Measurements from ENCODE around the gene PRKCB.

DNA sequence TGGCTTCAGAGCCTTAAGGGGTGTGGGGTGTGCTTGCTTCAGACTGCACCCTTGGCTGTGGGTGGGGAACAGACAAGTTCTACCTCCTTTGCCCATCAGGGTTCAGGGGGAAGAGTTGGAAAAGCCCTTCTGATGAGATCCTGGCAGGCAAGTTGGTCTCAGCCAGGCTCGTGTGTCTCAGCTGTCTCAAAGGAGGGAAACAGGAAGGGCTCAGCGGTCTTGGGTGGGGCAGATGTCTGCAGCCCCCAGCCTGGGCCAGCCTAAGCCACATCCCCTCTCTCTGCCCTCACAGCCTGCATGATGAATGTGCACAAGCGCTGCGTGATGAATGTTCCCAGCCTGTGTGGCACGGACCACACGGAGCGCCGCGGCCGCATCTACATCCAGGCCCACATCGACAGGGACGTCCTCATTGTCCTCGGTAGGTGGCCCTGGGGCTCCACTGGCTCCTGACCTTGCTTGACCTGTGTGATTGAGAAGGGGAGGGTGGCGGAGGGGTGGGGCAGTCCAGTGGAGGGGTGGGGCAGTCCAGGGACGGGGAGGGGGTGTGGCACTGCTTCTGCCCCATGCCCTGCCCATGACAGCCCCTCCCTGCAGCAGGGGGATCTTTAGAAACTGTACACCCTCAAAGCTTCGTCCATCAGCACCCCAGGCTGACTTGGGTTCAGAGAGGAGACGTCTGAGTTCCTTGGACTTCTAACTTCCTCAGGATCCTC, 199.5 kb downstream of the PRKCB start:
- TF ChIP-seq, protein P1, sequence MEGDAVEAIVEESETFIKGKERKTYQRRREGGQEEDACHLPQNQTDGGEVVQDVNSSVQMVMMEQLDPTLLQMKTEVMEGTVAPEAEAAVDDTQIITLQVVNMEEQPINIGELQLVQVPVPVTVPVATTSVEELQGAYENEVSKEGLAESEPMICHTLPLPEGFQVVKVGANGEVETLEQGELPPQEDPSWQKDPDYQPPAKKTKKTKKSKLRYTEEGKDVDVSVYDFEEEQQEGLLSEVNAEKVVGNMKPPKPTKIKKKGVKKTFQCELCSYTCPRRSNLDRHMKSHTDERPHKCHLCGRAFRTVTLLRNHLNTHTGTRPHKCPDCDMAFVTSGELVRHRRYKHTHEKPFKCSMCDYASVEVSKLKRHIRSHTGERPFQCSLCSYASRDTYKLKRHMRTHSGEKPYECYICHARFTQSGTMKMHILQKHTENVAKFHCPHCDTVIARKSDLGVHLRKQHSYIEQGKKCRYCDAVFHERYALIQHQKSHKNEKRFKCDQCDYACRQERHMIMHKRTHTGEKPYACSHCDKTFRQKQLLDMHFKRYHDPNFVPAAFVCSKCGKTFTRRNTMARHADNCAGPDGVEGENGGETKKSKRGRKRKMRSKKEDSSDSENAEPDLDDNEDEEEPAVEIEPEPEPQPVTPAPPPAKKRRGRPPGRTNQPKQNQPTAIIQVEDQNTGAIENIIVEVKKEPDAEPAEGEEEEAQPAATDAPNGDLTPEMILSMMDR (tag by site-specific recombination; IDR thresholded peaks at IDR 0.05) = no peak
- TF ChIP-seq ZNF768 (tag by site-specific recombination; IDR thresholded peaks at IDR 0.05) (no peak), ZNF324 (tag by site-specific recombination; IDR thresholded peaks at IDR 0.05) (no peak), GLI4 (tag by site-specific recombination; IDR thresholded peaks at IDR 0.05) (no peak), ZNF555 (tag by site-specific recombination; conservative IDR thresholded peaks at IDR 0.05) (no peak)
- TF ChIP-seq, protein P2, sequence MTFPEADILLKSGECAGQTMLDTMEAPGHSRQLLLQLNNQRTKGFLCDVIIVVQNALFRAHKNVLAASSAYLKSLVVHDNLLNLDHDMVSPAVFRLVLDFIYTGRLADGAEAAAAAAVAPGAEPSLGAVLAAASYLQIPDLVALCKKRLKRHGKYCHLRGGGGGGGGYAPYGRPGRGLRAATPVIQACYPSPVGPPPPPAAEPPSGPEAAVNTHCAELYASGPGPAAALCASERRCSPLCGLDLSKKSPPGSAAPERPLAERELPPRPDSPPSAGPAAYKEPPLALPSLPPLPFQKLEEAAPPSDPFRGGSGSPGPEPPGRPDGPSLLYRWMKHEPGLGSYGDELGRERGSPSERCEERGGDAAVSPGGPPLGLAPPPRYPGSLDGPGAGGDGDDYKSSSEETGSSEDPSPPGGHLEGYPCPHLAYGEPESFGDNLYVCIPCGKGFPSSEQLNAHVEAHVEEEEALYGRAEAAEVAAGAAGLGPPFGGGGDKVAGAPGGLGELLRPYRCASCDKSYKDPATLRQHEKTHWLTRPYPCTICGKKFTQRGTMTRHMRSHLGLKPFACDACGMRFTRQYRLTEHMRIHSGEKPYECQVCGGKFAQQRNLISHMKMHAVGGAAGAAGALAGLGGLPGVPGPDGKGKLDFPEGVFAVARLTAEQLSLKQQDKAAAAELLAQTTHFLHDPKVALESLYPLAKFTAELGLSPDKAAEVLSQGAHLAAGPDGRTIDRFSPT (tag by site-specific recombination; IDR thresholded peaks at IDR 0.05) = no peak
- TF ChIP-seq, protein P3, sequence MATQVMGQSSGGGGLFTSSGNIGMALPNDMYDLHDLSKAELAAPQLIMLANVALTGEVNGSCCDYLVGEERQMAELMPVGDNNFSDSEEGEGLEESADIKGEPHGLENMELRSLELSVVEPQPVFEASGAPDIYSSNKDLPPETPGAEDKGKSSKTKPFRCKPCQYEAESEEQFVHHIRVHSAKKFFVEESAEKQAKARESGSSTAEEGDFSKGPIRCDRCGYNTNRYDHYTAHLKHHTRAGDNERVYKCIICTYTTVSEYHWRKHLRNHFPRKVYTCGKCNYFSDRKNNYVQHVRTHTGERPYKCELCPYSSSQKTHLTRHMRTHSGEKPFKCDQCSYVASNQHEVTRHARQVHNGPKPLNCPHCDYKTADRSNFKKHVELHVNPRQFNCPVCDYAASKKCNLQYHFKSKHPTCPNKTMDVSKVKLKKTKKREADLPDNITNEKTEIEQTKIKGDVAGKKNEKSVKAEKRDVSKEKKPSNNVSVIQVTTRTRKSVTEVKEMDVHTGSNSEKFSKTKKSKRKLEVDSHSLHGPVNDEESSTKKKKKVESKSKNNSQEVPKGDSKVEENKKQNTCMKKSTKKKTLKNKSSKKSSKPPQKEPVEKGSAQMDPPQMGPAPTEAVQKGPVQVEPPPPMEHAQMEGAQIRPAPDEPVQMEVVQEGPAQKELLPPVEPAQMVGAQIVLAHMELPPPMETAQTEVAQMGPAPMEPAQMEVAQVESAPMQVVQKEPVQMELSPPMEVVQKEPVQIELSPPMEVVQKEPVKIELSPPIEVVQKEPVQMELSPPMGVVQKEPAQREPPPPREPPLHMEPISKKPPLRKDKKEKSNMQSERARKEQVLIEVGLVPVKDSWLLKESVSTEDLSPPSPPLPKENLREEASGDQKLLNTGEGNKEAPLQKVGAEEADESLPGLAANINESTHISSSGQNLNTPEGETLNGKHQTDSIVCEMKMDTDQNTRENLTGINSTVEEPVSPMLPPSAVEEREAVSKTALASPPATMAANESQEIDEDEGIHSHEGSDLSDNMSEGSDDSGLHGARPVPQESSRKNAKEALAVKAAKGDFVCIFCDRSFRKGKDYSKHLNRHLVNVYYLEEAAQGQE (tag by site-specific recombination; IDR thresholded peaks at IDR 0.05) = no peak

All from HEK293 (cell line).